IPS-18c (cell line): Measurements from ENCODE around the gene ATP9B.
"Not testable (repeated sequence)": the region's sequence is repeated elsewhere in the genome, so short reads cannot be mapped to it uniquely, and the experiment has no call there.

Source experiments
- H3K4me3 ChIP-seq: 2 replicates; pipeline ENCODE4 v1.7.0; 2013; ENCODE audit warnings: low read depth, mild to moderate bottlenecking, low read length, moderate library complexity; ENCODE audit not compliant: insufficient read depth
- H3K9me3 ChIP-seq: one replicate; pipeline ENCODE4 v1.6.1; 2013; ENCODE audit warnings: mild to moderate bottlenecking, low read length, moderate library complexity; ENCODE audit not compliant: control insufficient read depth, insufficient read depth

Gene ATP9B

DNA sequence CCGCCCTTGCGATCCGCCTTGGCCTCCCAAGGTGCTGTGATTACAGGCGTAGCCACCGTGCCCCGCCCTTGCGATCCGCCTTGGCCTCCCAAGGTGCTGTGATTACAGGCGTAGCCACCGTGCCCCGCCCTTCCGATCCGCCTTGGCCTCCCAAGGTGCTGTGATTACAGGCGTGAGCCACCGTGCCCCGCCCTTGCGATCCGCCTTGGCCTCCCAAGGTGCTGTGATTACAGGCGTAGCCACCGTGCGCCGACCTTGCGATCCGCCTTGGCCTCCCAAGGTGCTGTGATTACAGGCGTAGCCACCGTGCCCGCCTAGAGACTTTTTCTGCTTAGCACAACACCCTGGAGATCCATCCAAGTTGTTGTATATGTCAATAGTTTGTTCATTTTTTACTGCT, 103.1 kb downstream of the ATP9B start:
- H3K4me3 ChIP-seq, H3K9me3 ChIP-seq: not testable (repeated sequence)

DNA sequence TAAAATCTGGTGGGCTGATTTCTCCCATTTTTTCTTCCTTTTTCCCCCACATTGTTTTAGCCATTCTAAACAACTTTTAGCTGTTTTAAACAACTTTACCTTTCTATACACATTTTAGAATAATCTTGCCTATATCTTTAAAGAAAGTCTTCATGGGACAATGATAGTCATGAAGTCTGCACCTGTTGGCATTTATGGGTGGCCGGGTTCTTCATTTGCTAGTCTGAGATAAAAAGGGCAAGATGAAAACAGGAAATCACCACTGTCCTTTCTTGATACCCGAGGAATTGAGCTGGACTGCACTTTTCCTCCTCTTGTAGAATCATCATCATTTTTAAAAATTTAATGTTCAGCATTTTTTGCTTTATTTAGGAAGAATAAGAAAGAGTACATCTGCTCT, 104.5 kb downstream of the ATP9B start:
- H3K4me3 ChIP-seq: no peak overlapping the region
- no peaks in the 10 kb centered on the region for H3K9me3 ChIP-seq

DNA sequence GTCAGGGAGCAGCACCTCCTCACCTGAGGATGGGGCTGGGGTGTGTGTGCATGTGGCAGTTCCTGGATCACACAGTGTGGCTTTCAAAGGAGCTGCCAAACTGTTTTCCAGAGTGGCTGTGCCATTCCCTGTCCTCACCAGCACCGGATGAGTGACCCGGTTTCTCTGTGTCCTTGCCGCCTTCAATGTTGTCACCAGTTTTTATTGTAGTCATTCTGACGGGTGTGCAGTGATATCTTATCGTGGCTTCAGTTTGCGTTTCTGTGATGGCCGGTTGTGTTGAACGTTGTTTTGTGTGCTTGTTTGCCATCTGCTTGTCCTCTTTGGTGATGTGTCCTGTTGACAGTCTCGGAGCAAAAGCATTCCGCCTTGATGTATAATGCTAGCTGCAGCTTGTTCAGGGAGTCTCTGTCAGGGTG, 108.9 kb downstream of the ATP9B start:
- no peak overlapping the region for H3K4me3 ChIP-seq
- no peaks in the 10 kb centered on the region for H3K9me3 ChIP-seq

DNA sequence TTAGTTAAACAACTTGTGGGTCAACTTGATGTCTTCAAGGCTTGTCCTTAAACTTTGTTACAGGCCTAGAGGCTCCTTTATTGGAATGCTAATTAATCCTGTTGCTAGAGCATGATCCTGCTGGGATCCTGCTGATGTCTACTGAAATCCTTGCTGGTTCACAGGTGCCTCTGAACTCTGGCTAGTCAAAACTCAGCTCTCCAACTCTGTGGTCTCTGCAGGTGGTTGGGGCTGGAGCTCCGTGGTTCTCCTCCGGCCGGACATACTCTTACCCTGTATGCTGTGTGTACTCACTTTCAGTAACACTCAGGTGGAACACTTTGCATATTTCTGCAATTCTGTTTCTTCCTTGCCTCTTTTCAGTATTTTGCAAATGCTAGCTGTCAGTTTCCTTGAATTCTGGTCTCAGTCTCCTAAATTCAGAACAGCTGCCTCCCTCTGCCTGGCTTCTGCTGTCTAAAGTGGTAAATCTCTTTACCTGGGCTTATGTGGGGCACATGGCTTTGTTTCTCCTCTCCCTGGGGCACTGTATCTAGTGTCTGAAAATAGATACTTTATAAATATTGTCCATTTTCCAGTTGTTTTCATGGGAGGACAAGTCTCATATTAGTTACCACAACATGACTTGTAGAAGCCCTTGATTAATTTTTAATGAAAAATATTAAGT, 113.0 kb downstream of the ATP9B start:
- Histone ChIP-seq H3K9me3 (no peaks in the 10 kb centered on the region), H3K4me3 (no peak overlapping the region)

DNA sequence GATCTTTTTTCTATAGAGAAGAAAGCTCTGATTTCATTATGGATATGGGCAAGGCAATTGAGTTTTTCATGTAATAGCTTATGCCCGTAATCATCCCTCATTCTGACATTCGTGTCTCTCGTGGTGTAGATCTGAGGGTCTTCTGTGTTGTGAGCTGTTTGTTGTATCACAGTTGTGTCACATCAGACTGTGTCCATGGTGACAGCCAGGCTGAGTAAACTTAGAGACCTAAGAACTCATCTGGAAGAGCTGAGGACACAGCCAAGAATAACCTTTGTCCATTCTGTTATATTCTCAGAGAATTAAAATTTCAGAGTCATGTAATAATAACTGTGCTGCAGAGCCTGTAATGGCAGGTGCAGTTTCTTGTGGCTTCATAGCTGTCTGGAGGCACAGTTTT, 116.5 kb downstream of the ATP9B start:
- Histone ChIP-seq H3K9me3 (no peaks in the 10 kb centered on the region), H3K4me3 (no peak overlapping the region)

DNA sequence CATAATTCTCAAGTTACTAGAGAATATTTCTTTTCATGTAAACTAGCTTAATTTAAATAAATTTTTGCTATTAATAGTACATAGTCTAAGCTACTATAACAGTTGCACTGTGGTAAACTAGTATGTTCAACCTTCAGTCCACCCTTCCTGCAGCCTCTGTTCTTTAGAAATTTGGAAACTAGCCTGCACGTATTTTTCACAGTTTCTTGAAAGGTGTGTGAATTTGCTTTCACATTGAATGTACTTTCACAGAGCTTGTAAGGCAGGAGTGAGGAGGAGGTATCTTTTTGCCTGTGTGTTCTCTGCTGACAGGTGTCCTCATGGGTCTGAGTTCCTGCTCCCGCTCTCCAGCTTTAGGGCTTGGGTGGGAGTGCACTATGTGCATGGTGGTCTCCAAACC, 117.5 kb downstream of the ATP9B start:
- Histone ChIP-seq H3K9me3 (no peaks in the 10 kb centered on the region), H3K4me3 (no peak overlapping the region)

DNA sequence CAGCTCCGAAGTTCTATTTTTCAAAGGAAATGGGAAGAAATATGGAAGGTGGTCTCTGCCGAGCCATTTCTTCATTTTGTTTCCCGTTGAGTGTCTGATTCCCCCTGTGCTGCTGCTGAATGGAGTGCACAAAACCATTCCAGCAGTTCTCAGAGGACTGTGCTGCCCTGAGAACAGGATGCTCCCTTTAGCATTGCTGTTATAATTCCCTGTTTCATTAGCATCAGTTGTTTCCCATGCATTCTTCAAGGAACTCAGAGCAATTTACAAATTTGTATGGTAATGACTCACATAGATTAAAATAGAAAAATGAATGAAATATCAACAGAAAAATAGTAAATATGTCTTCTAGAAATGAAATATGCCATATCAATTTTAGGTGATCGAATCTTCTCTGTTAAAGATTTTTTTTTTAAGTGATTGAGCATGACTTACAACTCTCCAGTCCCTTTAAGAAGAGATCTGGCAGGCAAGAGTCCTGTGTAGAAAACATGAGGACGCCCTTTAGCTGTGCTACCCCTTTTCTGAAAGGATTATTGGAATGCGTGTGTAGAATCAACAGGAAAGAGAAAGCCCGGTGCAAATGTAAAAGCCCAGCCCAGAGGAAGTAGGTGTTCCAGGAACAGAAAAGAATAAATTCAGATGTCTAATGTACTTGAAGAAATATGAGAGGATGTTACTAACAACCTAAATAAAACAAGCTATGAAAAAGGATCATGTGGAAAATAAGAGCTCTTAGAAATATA, 118.5 kb downstream of the ATP9B start:
- Histone ChIP-seq H3K4me3 (no peak overlapping the region), H3K9me3 (no peaks in the 10 kb centered on the region)

DNA sequence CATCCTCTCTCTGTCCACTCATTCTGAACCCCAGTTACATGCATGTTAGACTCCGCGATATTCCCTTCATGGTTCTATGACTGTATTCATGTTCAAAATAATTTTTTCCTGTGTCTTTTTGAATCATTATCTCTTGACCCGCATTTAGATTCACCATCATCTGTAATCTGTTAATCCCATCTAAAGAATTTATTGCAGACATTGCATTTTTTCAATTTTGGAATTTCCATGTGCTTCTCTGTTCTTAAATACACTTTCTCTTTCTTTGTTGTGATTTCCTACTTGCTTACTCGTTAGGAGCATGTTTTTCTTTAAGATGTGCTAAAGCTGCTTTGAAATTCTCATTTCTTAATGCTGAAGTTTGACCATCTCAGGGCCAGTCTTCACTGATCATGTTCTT, 122.2 kb downstream of the ATP9B start:
- Histone ChIP-seq H3K9me3 (no peaks in the 10 kb centered on the region), H3K4me3 (no peak overlapping the region)

DNA sequence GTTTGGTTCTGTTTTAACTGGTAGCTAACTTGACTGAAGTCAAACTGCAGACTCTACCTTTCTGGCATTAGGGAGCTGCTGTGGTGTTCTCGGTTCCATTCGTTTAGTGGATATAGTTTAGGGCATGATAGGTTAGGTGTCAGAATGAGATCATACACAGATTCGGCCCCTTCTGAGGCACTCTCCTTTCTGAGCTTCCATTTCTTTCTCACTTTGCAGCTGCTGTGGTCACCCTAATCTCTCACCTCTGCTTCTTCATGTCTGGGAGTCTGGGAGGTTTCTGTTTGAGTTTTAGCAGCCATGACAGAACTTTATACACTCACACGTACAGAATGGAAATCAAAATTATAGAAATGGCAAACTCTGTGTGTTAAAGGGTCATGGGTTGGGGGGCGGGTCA, 122.8 kb downstream of the ATP9B start:
- Histone ChIP-seq H3K4me3 (no peak overlapping the region), H3K9me3 (no peaks in the 10 kb centered on the region)

DNA sequence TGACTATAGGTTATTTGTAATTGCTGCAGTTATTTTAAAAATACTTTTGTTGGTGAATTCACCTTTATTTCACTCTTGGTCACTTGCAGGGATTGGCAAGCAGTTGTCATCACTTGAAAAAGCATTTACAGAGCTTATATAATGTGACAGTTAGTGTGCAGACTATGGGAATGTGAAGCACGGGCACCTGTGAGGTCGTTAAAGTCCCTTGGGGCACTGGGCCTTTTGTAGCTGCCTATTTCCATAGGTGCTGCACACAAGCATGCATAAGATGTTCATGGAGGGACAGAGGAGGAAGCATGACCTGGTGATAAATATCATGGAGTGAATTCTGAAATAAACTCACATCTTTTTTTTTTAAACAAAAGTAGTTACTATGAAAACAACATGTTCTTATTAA, 124.6 kb downstream of the ATP9B start:
- Histone ChIP-seq H3K4me3 (no peak overlapping the region), H3K9me3 (no peaks in the 10 kb centered on the region)

DNA sequence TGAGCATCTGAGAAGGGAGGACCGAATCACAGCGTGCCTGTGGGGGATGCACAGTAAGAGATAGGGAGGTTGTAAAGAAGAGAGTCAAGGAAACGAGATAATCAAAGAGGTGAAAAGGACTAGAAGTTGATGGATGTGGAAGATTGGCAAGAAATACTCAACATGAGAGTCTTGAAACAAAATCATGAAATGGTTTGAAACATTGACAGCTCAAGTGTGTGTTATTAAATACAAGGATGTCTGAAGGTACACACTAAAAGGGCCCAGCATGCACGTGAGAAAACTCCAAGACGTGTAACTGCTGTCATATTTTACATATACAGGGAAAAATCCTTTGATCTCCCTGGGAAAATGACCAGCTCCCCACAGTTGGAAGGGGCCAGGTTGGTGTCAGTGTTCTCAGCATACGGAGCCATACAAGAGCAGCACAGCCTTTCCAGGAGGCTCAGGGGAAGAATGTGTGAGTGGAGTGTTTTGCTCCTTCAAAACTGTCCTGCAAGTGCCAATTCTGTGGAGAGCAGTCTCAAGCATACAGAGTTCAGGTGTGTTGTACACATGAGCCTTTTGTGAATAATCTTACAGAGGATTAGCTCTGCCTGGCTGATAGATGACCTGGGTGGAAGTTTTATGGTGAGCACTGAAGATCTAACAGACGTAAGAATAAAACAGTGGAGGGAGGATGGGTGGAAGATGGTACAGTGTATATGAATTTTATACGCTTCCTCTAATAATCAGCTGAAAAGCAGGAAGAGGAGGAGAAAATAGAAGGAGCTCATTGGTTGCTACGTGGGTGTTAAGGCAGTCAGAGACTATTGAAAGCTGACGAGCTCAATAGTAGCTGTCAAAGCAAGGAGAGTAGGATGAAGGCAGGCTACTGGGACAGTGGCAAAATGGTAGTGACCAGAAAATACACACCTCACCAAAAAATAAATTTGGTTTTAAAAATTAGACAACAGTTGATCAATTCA, 126.8 kb downstream of the ATP9B start:
- H3K9me3 ChIP-seq: no peaks in the 10 kb centered on the region
- H3K4me3 ChIP-seq: no peak overlapping the region

DNA sequence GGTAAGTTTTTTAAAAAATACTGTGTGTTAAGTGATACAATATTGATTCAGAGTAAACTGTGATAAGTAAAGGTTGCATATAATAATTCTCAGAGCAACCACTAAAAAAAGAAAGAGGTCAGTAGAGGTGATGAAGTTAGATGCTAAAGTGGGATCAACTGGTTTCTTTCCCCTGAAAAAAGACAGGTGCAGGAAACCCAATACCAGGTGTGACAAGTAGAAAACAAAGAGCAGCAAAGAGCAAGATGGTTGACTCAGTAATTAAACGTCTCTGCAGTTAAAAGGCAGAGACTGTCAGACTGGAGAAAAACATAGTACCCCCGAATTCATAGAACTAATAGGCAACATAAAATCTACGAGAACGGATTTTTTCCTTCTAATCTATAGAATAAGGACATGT, 128.3 kb downstream of the ATP9B start:
- Histone ChIP-seq H3K9me3 (no peaks in the 10 kb centered on the region), H3K4me3 (no peak overlapping the region)

DNA sequence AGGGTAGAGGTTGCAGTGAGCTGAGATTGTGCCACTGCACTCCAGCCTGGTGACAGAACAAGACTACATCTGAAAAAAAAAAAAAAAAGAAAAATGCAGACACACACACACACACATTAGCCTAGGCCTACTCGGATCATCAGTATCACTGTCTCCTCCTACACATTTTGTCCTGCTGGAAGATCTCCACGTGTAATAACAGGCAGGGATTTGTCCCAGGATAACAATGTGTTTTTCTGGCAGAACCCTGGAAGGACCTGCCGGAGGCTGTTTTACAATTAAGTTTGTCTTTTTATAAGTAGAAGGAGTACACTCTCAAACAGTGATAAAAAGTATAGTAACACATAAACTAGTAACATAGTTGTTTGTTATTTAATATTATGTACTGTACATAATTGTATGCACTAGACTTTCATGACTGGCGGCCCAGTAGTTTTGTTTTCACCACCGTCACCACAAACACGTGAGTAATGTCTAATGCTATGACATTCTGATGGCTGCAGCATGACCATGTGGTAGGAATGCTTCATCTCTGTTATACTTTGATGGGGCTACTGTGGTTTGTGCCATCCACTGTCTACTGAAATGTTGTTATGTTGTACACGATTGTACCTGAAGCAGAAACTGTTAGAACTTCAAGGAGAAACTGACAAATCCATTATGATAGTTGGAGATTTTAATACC, 130.6 kb downstream of the ATP9B start:
- no peak overlapping the region for H3K4me3 ChIP-seq
- H3K9me3 ChIP-seq: no peaks in the 10 kb centered on the region

DNA sequence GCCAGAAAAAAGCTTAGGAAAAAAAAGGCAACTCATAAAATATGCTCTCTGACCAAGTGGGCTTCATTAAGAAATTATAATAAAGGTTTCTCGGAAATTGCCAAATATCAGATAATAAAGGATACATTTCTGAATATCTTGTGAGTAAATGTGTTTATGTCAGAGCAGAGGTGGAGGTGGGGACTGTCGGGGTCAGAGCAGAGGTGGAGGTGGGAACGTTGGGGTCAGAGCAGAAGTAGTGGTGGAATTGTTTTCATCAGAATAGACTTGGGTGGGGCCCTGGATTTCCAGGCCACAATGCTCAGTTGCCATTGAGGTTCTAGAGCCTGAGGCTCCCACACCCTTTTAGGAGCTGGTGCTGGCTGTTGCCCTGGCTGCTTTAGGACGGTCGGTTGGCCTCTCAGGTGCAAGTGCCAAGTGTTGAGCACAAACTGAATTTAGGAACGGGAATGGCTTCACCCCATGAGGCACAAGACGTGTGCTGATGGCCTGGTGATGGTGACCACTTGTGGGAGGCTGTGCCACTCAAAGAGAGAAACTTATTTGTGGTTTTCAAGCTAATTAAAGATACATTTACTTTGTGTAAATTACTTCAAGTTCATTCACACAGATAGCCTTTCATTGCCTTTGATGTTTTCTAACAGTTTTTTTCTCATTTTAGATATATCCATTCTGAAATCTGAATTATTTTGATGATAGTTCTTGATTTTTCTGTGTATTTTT, 131.5 kb downstream of the ATP9B start:
- Histone ChIP-seq H3K9me3 (no peaks in the 10 kb centered on the region), H3K4me3 (no peak overlapping the region)

DNA sequence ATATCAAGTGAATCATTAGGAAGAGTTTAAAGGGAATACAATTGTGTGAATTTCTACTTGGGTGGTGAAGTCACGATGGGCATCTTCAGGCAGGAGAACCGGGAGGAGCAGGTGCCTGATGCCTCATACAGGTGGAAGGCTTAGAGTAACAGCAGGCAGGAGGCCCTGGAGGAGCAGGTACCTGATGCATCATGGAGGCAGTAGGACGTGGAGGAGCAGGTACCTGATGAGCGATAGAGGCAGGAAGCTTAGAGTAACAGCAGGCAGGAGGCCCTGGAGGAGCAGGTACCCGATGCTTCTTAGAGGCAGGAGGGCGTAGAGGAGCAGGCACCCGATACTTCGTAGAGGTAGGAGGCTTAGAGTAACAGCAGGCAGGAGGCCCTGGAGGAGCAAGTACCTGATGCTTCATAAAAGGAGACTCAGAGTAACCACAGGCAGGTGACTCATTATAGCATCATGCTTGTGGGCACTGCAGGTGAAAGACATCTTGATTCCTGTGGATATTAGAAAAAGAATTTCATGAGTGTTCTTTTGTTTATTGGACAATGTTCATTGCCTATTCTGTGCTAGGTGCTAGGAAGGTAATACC, 133.9 kb downstream of the ATP9B start:
- H3K4me3 ChIP-seq: no peak overlapping the region
- no peaks in the 10 kb centered on the region for H3K9me3 ChIP-seq
